Measurements from ENCODE around the gene PLXNB2.
A peak's percentile ranks its signal among the peaks of the same experiment; 100 is the strongest.

Gene PLXNB2

DNA sequence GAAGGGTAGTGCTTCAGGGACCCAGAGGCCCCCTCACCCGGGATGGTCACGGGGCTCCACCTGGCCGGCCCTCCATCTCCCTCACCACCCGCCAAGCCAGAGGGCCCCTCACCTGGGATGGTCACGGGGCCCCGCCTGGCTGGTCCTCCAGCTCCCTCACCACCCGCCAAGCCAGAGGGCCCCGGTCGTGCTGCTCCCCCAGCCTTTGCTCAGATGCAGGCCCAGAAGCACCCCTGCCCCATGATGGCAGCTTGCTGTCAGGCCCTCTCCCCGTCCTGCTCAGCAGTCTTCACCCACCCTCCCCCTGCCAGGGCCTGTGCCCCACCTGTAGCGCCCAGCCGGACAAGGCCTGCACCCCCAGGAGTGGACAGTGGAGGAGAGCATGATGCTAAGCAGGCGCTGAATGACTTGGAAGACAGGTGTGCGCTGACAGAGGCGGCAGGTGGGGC, 12.1 kb upstream of the PLXNB2 start:
- Histone ChIP-seq H3K9ac (peak overlapping the region; percentile 53), H3K9me3 (no peaks in the 10 kb centered on the region), H3K36me3 (no peaks in the 10 kb centered on the region), H3K4me2 (peak overlapping the region; percentile 98), H3K4me1 (peaks cover 75% of the 10 kb centered on the region), H3K4me3 (peak overlapping the region; percentile 38; the same call in 1 of the 2 replicates), H3K27me3 (no peaks in the 10 kb centered on the region), H3K27ac (peak overlapping the region; percentile 91), H4K20me1 (no peaks in the 10 kb centered on the region)
- TF ChIP-seq Cebpa-rat (IDR thresholded peaks at IDR 0.05): no peak

DNA sequence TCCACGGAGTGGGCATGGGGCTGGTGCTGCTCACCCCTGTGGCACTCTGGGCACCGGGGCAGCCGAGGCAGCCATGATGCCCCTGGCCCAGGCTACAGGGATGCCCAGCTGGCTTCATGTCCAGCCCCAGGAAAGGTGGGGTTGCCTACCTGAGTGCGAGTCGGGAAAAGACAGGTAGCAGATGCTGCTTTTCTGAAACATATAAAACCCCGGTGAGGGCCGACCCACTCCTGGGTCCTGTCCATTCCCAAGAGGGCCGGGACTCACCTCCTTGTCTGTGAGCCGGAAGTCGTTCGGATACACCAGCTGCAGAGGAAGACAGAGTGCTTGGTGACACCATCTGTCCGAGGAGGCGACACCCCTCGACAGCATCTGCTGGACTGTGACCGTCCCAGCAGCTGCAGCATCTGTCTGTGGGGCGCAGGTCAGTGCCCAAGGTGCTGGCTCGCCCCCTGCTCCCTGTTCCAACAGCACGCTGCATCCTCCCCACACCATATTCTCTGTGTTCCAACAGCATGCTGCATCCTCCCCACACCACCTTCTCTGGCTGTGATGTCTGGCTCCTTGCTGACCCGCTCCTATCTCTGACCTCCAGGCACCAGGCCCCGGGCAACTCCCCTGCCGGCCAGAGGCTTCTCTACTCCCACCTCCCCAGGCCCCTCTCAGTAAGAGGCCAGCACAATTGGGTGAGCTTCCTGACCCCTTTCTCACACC, 11.4 kb upstream of the PLXNB2 start:
- Histone ChIP-seq H3K4me2 (peak overlapping the region; percentile 98), H4K20me1 (no peaks in the 10 kb centered on the region), H3K27ac (peak overlapping the region; percentile 91), H3K4me1 (peaks cover 75% of the 10 kb centered on the region), H3K4me3 (peak overlapping the region; percentile 46; the same call in 1 of the 2 replicates), H3K9me3 (no peaks in the 10 kb centered on the region), H3K9ac (peak overlapping the region; percentile 68), H3K27me3 (no peaks in the 10 kb centered on the region), H3K36me3 (no peaks in the 10 kb centered on the region)
- TF ChIP-seq Cebpa-rat (IDR thresholded peaks at IDR 0.05): no peak

DNA sequence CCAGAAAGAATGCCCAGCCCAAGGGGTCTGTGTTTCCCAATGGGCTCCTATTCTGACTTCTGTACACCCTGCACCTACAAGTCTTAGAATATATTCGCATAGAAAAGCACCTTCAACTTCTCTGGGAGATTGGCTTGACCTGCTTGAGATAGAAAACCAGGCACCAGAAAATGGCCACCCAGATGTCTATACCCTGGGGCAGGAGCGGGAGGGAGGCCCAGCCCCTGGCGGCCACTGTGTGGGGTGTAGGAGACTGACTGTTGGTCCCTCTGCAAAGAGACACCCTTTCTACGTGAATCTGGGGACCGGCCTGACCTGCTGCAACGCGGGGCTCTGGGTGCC, 10.9 kb upstream of the PLXNB2 start:
- no peaks in the 10 kb centered on the region for H4K20me1 ChIP-seq
- peak overlapping the region; percentile 98 for H3K4me2 ChIP-seq
- H3K9ac ChIP-seq: peak overlapping the region; percentile 68; the same call in 1 of the 2 replicates
- TF ChIP-seq Cebpa-rat (IDR thresholded peaks at IDR 0.05): no peak
- no peaks in the 10 kb centered on the region for H3K27me3 ChIP-seq
- H3K36me3 ChIP-seq: no peaks in the 10 kb centered on the region
- H3K4me1 ChIP-seq: peaks cover 77% of the 10 kb centered on the region
- peak overlapping the region; percentile 91 for H3K27ac ChIP-seq
- H3K9me3 ChIP-seq: no peaks in the 10 kb centered on the region
- H3K4me3 ChIP-seq: peak overlapping the region; percentile 46; the same call in 1 of the 2 replicates

DNA sequence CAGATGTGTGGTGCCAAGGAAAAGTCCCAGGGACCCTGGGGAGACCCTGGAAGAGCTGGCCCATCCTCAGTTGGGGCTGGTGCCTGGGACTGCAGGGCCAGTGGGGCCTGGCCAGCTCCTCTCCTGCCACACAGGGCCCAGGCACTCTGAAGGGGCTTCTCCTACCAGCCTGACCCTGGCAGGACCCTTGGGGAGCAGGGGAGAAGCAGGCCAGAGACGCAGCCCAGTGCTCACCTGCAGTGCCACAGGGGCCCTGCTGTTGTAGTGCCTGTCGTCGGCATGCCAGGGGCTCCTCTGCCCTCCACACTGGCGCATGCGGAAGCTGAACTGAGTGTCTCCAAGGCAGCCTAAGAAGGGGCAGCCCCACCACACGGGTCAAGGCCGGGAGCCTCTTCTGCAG, 10.2 kb upstream of the PLXNB2 start:
- Histone ChIP-seq H3K4me2 (peak overlapping the region; percentile 98), H4K20me1 (no peaks in the 10 kb centered on the region), H3K4me3 (peak overlapping the region; percentile 46; the same call in 1 of the 2 replicates), H3K27me3 (no peaks in the 10 kb centered on the region), H3K27ac (peak overlapping the region; percentile 91), H3K4me1 (peaks cover 83% of the 10 kb centered on the region), H3K36me3 (no peaks in the 10 kb centered on the region), H3K9ac (peak overlapping the region; percentile 68), H3K9me3 (no peaks in the 10 kb centered on the region)
- no peak for TF ChIP-seq Cebpa-rat (IDR thresholded peaks at IDR 0.05)

DNA sequence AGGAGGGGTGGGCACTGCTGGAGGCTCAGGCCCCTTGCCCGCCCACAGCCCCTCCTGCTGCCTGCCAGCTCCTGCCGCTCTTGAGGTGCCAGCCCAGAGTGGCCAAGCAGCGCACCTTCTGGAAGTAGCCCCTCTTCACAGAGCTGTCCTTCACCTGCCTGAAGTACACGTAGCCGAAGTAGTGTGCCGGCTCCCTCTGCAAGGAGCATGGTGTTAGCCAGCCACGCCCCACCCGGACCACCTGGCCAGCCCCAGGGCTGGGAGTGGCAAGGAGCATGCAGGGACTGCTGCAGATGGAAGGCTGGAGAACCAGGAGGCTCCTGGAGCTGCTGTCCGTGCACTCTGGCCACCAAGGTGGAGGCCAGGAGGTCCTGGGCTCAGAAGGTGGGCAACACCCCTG, 9.7 kb upstream of the PLXNB2 start:
- no peak for TF ChIP-seq Cebpa-rat (IDR thresholded peaks at IDR 0.05)
- Histone ChIP-seq H3K4me2 (peak overlapping the region; percentile 98), H3K4me1 (peaks cover 88% of the 10 kb centered on the region)

DNA sequence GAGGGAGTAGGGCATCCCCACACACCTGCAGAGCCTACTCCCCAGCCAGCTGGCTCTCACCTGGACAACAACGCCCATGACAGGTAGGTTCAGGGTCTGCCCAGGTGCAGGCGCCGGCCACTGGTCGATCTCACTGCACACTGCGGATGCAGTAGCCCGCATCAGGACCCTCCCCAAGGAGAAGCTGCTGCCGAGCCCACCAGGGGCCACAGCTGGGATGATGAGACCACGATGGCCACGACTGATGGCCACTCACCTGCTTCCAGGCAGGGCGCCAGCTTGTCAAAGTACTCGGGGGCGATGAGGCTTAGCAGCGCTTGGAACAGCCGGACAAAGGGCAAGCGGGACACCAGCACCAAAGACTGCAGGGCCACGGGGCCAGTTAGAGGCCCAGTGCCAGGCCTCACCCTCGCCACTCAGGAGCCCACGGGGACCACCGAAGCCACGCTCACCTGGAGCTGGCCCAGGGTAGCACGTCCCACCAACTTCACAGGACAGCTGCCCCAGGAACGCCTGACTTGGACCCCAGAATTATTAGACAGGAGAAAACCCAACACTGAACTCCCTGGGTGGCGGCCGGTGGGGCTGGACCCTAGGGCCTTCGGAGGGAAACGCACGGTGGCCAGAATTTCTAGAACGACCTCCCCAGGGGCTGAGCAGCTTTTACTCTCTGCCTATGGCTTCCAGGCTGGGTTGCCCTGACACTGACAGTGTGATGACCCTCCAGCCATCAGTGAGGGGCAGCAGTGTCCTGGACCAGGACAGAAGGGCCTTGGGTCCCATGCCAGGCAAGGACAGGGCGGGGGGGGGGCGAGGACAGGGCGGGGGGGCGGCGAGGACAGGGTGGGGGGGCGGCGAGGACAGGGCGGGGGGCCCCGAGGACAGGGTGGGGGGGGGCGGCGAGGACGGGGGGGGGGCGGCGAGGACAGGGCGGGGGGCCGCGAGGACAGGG, 8.9 kb upstream of the PLXNB2 start:
- Histone ChIP-seq H3K9ac (peak overlapping the region; percentile 86), H3K27ac (peak overlapping the region; percentile 97), H3K4me2 (peak overlapping the region; percentile 100), H3K4me1 (peaks cover 96% of the 10 kb centered on the region), H4K20me1 (peaks cover 6% of the 10 kb centered on the region; the same call in 1 of the 2 replicates), H3K36me3 (no peaks in the 10 kb centered on the region), H3K27me3 (no peaks in the 10 kb centered on the region), H3K9me3 (no peaks in the 10 kb centered on the region), H3K4me3 (peak overlapping the region; percentile 66; the same call in 1 of the 2 replicates)
- TF ChIP-seq Cebpa-rat (IDR thresholded peaks at IDR 0.05): no peak

More for the DNA sequence above, 9.7 kb upstream of the PLXNB2 start:
- H3K36me3 ChIP-seq: no peaks in the 10 kb centered on the region
- H3K4me3 ChIP-seq: no peak overlapping the region; the same call in 1 of the 2 replicates
- no peaks in the 10 kb centered on the region for H3K9me3 ChIP-seq
- peak overlapping the region; percentile 68 for H3K9ac ChIP-seq
- no peaks in the 10 kb centered on the region for H4K20me1 ChIP-seq
- H3K27ac ChIP-seq: peak overlapping the region; percentile 91
- H3K27me3 ChIP-seq: no peaks in the 10 kb centered on the region

DNA sequence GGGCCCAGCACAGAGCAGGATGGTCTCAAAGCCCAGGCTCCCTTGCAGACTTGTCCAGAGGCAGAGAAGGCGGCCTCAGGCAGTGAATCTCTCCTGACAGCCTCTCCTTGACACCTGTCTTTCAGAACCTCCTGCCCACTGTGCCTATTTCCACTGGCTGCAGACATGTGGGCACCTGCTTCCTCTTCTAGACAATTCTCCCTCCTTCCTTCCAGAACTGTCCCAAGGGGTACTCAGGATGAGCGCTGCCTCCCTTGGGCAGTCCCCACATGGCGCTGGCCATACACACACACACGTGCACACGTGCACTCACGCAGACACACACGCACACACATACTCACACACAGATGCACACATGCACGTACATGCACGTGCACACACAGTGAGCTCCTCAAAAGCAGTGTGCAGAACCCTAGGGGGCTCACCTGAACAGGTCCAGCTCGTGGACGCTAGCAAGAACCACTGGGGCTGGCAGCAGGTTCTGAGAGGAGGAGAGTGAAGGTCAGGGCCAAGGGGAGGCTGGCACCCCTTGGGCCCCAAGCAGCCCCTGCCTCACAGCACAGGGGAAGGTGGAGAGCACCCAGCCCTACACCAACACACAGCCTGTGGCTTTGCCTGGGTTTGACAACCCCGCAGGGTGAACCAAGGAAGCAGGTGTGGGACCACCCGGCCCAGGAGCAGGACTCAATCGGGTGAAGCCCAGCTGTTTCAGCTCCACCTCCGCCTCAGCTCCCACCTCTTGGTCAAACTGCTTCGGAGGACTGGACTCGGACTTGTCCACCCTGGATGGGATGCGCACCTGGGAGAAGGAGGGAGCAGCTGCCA, 8.1 kb upstream of the PLXNB2 start:
- Histone ChIP-seq H3K4me1 (peaks cover 96% of the 10 kb centered on the region), H3K4me2 (peak overlapping the region; percentile 100), H3K27me3 (no peaks in the 10 kb centered on the region), H3K27ac (peak overlapping the region; percentile 97), H3K36me3 (no peaks in the 10 kb centered on the region), H4K20me1 (peaks cover 12% of the 10 kb centered on the region; the same call in 1 of the 2 replicates), H3K4me3 (peak overlapping the region; percentile 66), H3K9me3 (no peaks in the 10 kb centered on the region), H3K9ac (peak overlapping the region; percentile 86)
- no peak for TF ChIP-seq Cebpa-rat (IDR thresholded peaks at IDR 0.05)

DNA sequence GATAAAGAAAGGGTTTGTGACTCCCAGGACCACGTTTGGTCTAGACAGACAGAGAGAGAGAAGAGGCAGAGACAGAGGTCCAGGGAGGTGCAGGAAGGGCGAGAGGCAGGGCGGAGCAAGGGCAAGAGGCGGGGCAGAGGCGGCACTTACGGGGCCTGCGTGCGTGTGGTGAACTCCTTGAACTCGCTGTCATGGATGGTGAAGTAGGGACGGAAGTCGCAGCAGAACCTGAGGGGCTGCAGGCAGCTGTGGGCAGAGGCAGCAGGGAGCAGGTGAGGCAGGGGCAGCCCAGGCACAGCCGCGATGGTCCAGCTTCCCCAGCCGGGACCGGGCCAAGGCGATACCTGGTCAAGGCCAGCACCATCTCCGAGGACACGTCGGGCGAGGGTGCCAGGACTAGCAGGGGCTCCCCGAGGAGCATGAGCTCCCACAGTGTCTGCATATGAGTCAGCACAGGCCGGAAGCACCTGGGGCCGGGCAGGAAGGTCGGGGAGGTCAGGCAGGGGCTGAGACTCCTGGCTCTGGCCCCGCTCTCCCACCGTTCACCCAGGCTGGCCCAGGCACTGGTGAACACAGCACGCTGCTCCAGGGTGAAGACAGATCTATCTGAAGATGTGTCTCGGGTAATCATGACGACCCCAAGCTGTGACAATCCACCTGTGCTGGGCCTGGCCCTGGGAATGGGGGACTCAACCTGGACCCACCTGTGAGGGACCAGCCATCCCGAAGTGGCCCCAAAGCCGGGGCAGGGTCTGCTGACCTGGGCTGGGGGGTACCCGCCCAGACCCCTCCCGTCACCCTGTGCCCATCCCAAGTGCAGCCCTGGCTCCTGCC, 7.2 kb upstream of the PLXNB2 start:
- Histone ChIP-seq H3K9ac (peak overlapping the region; percentile 86), H3K36me3 (no peaks in the 10 kb centered on the region), H3K4me3 (peak overlapping the region; percentile 66), H3K4me1 (peaks cover 96% of the 10 kb centered on the region), H3K9me3 (no peaks in the 10 kb centered on the region), H3K27me3 (no peaks in the 10 kb centered on the region), H3K4me2 (peak overlapping the region; percentile 100), H4K20me1 (peaks cover 17% of the 10 kb centered on the region; the same call in 1 of the 2 replicates), H3K27ac (peak overlapping the region; percentile 97)
- TF ChIP-seq Cebpa-rat (IDR thresholded peaks at IDR 0.05): no peak

Data from BLaER1 (cell line).